Loucy (cell line): ENCODE results near the gene BTBD16.

Experiments used
- H2AFZ ChIP-seq: fragments of 200-600 bp; sonication (generic); 2 replicates; pipeline ENCODE4 v1.6.0; 2016; ENCODE audit warnings: antibody characterized with exemption, mild to moderate bottlenecking, low read length, moderate library complexity
- H3F3A ChIP-seq: fragments of 200-600 bp; 2 replicates; pipeline ENCODE4 v1.6.0; 2016; ENCODE audit warnings: antibody characterized with exemption, low read depth, mild to moderate bottlenecking
- H3K27me3 ChIP-seq: fragments of 200-600 bp; sonication (generic); 2 replicates; pipeline ENCODE4 v1.6.1; 2014; ENCODE audit warnings: low read length, mild to moderate bottlenecking; ENCODE audit not compliant: insufficient read depth, poor library complexity, severe bottlenecking
- H3K36me3 ChIP-seq: fragments of 200-600 bp; sonication (generic); 2 replicates; pipeline ENCODE4 v1.6.1; 2016; ENCODE audit warnings: low read length; ENCODE audit not compliant: insufficient read depth
- H3K4me1 ChIP-seq: fragments of 200-600 bp; sonication (generic); 2 replicates; pipeline ENCODE4 v1.5.1; 2014; ENCODE audit warnings: low read length, mild to moderate bottlenecking; ENCODE audit not compliant: insufficient read depth, poor library complexity, severe bottlenecking
- H3K4me2 ChIP-seq: fragments of 200-600 bp; sonication (generic); 2 replicates; pipeline ENCODE4 v1.6.0; 2014; ENCODE audit warnings: antibody characterized with exemption, low read length, low read depth, mild to moderate bottlenecking; ENCODE audit not compliant: poor library complexity, severe bottlenecking
- H3K4me3 ChIP-seq: fragments of 200-600 bp; sonication (generic); 2 replicates; pipeline ENCODE4 v1.5.1; 2014; ENCODE audit warnings: low read length, mild to moderate bottlenecking, mixed read lengths; ENCODE audit not compliant: poor library complexity, severe bottlenecking
- H3K79me2 ChIP-seq: fragments of 200-600 bp; sonication (generic); 2 replicates; pipeline ENCODE4 v1.6.1; 2014; ENCODE audit warnings: low read length; ENCODE audit not compliant: insufficient read depth
- H3K9ac ChIP-seq: fragments of 200-600 bp; sonication (generic); 2 replicates; pipeline ENCODE4 v1.6.0; 2014; ENCODE audit warnings: mild to moderate bottlenecking, low read depth, low read length, moderate library complexity; ENCODE audit not compliant: poor library complexity, severe bottlenecking
- H3K9me2 ChIP-seq: fragments of 200-600 bp; sonication (generic); replicated peaks from 2 replicates; pipeline ENCODE4 v1.6.1; 2016; ENCODE audit warnings: low read depth, low read length, mixed read lengths
- H3K9me3 ChIP-seq: fragments of 200-600 bp; sonication (generic); 2 replicates; pipeline ENCODE4 v1.6.1; 2014; ENCODE audit warnings: mild to moderate bottlenecking, antibody characterized with exemption, low read length, low read depth; ENCODE audit not compliant: insufficient read depth
- H4K20me1 ChIP-seq: fragments of 200-600 bp; sonication (generic); 2 replicates; pipeline ENCODE4 v1.6.0; 2014; ENCODE audit warnings: antibody characterized with exemption, low read length, mild to moderate bottlenecking; ENCODE audit not compliant: insufficient read depth, poor library complexity, severe bottlenecking
- CTCF ChIP-seq: fragments of 200-600 bp; sonication (generic); conservative IDR thresholded peaks from 2 replicates; pipeline ENCODE4 v1.5.1; 2014; ENCODE audit warnings: mild to moderate bottlenecking, antibody characterized with exemption, low read length
- EZH2phosphoT487 ChIP-seq: fragments of 200-600 bp; IDR thresholded peaks from 2 replicates; pipeline ENCODE4 v1.6.1; 2018; ENCODE audit warnings: antibody characterized with exemption, mild to moderate bottlenecking, moderate library complexity, borderline replicate concordance

Gene BTBD16

GRCh38 chr10:122254831-122255230 is 16.3 kb upstream of the BTBD16 start:
- no peak overlapping the region for H3K4me2 ChIP-seq
- H3K27me3 ChIP-seq, result no peaks in the 10 kb centered on the region
- TF ChIP-seq CTCF, result no peak
- no peak for TF ChIP-seq EZH2phosphoT487
- no peak overlapping the region for H2AFZ ChIP-seq
- H3K9ac ChIP-seq, result no peak overlapping the region
- H3K4me3 ChIP-seq, result no peak overlapping the region
- H3K79me2 ChIP-seq, result no peaks in the 10 kb centered on the region
- H4K20me1 ChIP-seq, result no peaks in the 10 kb centered on the region
- H3K9me3 ChIP-seq, result no peaks in the 10 kb centered on the region; the same call in 1 of the 2 replicates
- H3K4me1 ChIP-seq, result no peaks in the 10 kb centered on the region
- H3F3A ChIP-seq, result no peaks in the 10 kb centered on the region
- no peaks in the 10 kb centered on the region for H3K36me3 ChIP-seq
- no peaks in the 10 kb centered on the region for H3K9me2 ChIP-seq

GRCh38 chr10:122255509-122256301 is 15.4 kb upstream of the BTBD16 start:
- no peaks in the 10 kb centered on the region for H3K36me3 ChIP-seq
- no peaks in the 10 kb centered on the region for H3K4me1 ChIP-seq
- no peaks in the 10 kb centered on the region for H3K79me2 ChIP-seq
- H3K27me3 ChIP-seq, result no peaks in the 10 kb centered on the region
- H3K9ac ChIP-seq, result no peak overlapping the region
- H2AFZ ChIP-seq, result no peak overlapping the region
- H4K20me1 ChIP-seq, result no peaks in the 10 kb centered on the region
- no peaks in the 10 kb centered on the region; the same call in 1 of the 2 replicates for H3K9me3 ChIP-seq
- no peaks in the 10 kb centered on the region for H3F3A ChIP-seq
- no peak overlapping the region for H3K4me3 ChIP-seq
- TF ChIP-seq EZH2phosphoT487 (no peak), CTCF (no peak)
- no peaks in the 10 kb centered on the region for H3K9me2 ChIP-seq
- no peak overlapping the region for H3K4me2 ChIP-seq

- no peak overlapping the region for H3K9ac ChIP-seq
- TF ChIP-seq CTCF (no peak), EZH2phosphoT487 (no peak)
- no peaks in the 10 kb centered on the region for H3K79me2 ChIP-seq
- H4K20me1 ChIP-seq, result no peaks in the 10 kb centered on the region
- peaks cover 3% of the 10 kb centered on the region; the same call in 1 of the 2 replicates for H3K9me3 ChIP-seq
- H3K27me3 ChIP-seq, result no peaks in the 10 kb centered on the region
- H3K4me1 ChIP-seq, result no peaks in the 10 kb centered on the region
- no peak overlapping the region for H3K4me2 ChIP-seq
- H3K4me3 ChIP-seq, result no peak overlapping the region
- no peak overlapping the region for H2AFZ ChIP-seq
- no peaks in the 10 kb centered on the region for H3F3A ChIP-seq
- no peaks in the 10 kb centered on the region for H3K36me3 ChIP-seq
- no peaks in the 10 kb centered on the region for H3K9me2 ChIP-seq
These were observed 14.1 kb upstream of the BTBD16 start for GRCh38 chr10:122257041-122257440.
